Left lung (tissue), 10 donors: ENCODE data around the gene NPTN. TPM values are rescaled to one million over a fixed set of nuclear protein-coding genes. Genes with fewer than 3 reads are reported as not detected.

Source experiments
- ATAC-seq: fragments of 200-7000 bp; cut with Tn5 transposase; one replicate; pipeline ENCODE4 v1.9.1; 2020; ENCODE audit warnings: moderate library complexity
- DNase-seq, 4 donors: peaks; one replicate each; pipeline ENCODE4 v3.0.0-alpha.2; 2013 to 2020
- H3K27ac ChIP-seq, 2 donors: fragments of 200-600 bp; sonication (generic) in 1 of 2; one replicate each; pipeline versions ENCODE4 v1.5.0 to v1.8.0; 2020 to 2021
- H3K27me3 ChIP-seq, 2 donors: fragments of 200-600 bp; sonication (generic) in 1 of 2; one replicate each; pipeline versions ENCODE4 v1.5.0 to v1.8.0; 2020 to 2021
- H3K36me3 ChIP-seq, 2 donors: fragments of 200-600 bp; sonication (generic) in 1 of 2; one replicate each; pipeline versions ENCODE4 v1.5.0 to v1.8.0; 2020 to 2021
- H3K4me1 ChIP-seq, 2 donors: fragments of 200-600 bp; one replicate each; pipeline ENCODE4 v1.8.0; 2021
- H3K4me3 ChIP-seq, 2 donors: fragments of 200-600 bp; sonication (generic) in 1 of 2; one replicate each; pipeline versions ENCODE4 v1.5.0 to v1.8.0; 2020 to 2021; ENCODE audit warnings: mild to moderate bottlenecking in 1 of 2
- H3K9me3 ChIP-seq, 2 donors: fragments of 200-600 bp; sonication (generic) in 1 of 2; one replicate each; pipeline versions ENCODE4 v1.5.0 to v1.8.0; 2020 to 2021
- intact Hi-C, 2 donors: fragments of 100-400 bp; cut with DNase I; formaldehyde crosslinking; loops; one replicate each; pipeline versions ENCODE4 v1.11.2 to v1.14.2; 2022
- polyA plus RNA-seq, 6 donors: library from polyadenylated mRNA; unstranded; fragments of 120-200 nt; gene quantifications; one replicate each; pipeline ENCODE4 v1.2.1, GENCODE V29; 2013; ENCODE audit not compliant: insufficient read length in 6 of 6
- total RNA-seq, 2 donors: library from RNA; stranded (reverse); fragmentation: NEBNext Ultra II Directional; extraction: Animal tissue kit (Norgen Biotek cat#: 25700); gene quantifications; one replicate each; pipeline ENCODE4 v1.2.1, GENCODE V29; 2021
- TF ChIP-seq, protein P1 (sequence below), 2 donors: fragments of 200-600 bp; sonication (generic) in 1 of 2; IDR thresholded peaks; one replicate each; pipeline versions ENCODE4 v1.5.0 to v1.8.0; 2021; ENCODE audit warnings: antibody characterized with exemption in 2 of 2
- donor health status: DM: no; HTN: yes; CAD: no.
- donor health status: DM: no; HTN: no; CAD: no.

The NPTN gene
- total and polyA plus RNA-seq, 8 donors = 111 to 140 (median 123) TPM

DNA sequence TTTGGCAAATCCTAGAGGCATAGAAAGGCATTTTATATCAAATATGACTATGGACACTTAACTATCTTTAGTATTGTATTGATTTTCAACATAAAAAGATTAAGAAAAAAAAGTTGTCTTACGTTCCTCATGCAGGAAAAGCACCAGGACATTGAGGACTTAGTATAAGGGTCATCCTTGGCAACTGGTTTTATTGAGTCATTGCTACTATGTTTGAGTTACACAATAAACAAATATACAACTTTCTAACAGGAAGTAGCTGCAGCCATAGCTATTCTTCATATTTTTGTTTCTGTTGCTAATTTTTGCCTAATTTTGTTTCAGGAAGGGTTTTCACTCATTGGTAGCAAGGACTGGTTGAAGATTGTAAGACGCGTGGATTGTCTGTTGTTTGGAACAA lies 93.0 kb downstream of the NPTN start:
- ATAC-seq (peak; percentile 46), DNase-seq (no peak)
- Histone ChIP-seq H3K36me3 (no peaks in the 10 kb centered on the region), H3K9me3 (no peaks in the 10 kb centered on the region), H3K4me1 (peaks cover 0 to 10% of the 10 kb centered on the region in 2 donors), H3K27ac (peak overlapping the region in 1 of 2 donors; percentile 37), H3K4me3 (no peak overlapping the region), H3K27me3 (no peaks in the 10 kb centered on the region)
- intact Hi-C loops = no loop called here
- TF ChIP-seq, protein P1, sequence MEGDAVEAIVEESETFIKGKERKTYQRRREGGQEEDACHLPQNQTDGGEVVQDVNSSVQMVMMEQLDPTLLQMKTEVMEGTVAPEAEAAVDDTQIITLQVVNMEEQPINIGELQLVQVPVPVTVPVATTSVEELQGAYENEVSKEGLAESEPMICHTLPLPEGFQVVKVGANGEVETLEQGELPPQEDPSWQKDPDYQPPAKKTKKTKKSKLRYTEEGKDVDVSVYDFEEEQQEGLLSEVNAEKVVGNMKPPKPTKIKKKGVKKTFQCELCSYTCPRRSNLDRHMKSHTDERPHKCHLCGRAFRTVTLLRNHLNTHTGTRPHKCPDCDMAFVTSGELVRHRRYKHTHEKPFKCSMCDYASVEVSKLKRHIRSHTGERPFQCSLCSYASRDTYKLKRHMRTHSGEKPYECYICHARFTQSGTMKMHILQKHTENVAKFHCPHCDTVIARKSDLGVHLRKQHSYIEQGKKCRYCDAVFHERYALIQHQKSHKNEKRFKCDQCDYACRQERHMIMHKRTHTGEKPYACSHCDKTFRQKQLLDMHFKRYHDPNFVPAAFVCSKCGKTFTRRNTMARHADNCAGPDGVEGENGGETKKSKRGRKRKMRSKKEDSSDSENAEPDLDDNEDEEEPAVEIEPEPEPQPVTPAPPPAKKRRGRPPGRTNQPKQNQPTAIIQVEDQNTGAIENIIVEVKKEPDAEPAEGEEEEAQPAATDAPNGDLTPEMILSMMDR (IDR thresholded peaks at IDR 0.05) = no peak

DNA sequence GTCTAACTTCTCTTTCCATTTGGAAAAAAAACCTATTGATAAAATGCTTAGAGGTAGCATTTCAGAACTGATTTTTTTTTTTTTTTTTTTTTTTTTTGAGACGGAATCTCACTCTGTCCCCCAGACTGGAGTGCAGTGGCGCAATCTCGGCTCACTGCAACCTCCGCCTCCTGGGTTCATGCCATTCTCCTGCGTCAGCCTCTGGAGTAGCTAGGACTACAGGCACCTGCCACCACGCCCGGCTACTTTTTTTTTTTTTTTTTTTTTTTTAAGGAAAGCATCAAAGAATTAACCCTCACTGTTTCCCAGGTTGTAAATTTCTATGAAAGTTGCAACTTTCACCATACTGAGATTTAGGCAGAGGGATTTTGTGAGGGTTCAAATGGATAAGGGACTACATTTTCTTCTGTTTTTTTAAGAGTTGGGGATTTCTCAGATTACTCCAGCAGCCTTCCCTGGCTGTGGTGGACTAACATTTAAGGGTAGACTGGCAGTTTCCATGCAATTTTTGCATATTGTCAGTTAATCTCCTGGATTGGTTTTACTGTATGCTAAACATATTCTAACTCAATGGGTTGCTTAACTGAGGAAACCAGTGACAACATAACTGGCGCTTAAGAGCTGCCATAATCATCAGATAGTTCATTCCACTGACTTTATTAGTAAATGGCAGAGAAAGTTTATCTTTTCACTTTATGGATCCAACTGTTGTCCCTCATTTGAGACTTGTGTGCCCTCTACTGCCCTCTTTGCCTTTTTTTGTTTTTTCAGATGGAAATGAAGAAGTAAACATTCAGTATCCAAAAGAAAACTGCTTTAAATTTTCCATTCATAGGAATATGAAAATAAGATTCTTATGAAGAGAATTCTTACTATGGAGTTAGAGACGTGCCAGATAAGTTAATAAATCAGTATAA lies 93.7 kb downstream of the NPTN start:
- Histone ChIP-seq H3K9me3 (no peaks in the 10 kb centered on the region), H3K4me1 (peaks cover 0 to 10% of the 10 kb centered on the region in 2 donors), H3K36me3 (no peaks in the 10 kb centered on the region), H3K4me3 (no peak overlapping the region), H3K27me3 (no peaks in the 10 kb centered on the region), H3K27ac (peak overlapping the region; percentile 26 to 37)
- peak; percentile 82 for ATAC-seq
- intact Hi-C loops = no loop called here
- peak in 3 of 4 donors; percentile 5 to 84 (median 75) for DNase-seq
- TF ChIP-seq, protein P1 (IDR thresholded peaks at IDR 0.05) = no peak

DNA sequence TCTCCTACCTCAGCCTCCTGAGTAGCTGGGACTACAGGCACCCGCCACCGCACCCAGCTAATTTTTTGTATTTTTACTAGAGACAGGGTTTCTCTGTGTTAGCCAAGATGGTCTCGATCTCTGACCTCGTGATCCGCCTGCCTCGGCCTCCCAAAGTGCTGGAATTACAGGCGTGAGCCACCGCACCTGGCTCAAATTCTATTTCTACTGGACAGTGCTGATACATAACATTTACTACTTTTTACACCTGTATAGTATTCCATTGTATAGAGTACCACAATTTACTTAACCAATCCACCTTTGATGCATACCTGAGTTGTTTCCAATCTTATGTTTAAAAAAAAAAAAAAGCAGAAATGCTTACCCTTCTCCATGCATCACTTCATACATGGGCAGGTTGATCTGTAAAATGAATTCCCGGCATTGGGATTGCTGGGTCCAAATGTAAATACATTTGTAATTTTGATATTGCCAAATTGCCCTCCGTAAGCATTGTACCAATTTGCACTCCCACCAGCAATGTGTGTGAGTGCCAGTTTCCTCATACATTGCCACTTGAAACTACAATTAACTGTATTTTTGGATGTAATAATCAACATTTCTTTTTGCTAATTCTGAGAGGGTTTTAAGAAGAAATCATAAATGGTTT lies 94.5 kb downstream of the NPTN start:
- Histone ChIP-seq H3K27me3 (no peaks in the 10 kb centered on the region), H3K9me3 (no peaks in the 10 kb centered on the region), H3K4me1 (peaks cover 0 to 10% of the 10 kb centered on the region in 2 donors), H3K4me3 (no peak overlapping the region), H3K36me3 (no peaks in the 10 kb centered on the region), H3K27ac (peak overlapping the region in 1 of 2 donors; percentile 26)
- ATAC-seq = peak; percentile 68
- DNase-seq = no peak
- TF ChIP-seq, protein P1 (IDR thresholded peaks at IDR 0.05) = no peak
- intact Hi-C loops = no loop called here

DNA sequence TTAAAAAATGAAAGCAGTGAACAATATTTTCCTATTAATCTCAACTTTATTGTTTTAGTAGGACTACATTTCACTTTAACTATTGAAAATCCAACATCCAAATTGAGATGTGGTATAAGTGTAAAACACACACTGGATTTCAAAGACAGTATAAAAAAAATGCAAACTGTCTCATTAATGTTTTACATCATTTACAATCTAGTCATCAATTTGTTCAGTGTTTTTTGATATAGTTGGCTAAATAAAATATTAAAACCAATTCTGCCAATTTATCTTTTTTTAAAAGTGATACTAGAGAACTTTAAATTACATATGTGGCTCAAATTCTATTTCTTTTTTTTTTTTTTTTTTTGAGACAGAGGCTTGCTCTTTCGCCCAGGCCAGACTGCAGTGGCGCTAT lies 95.1 kb downstream of the NPTN start:
- Histone ChIP-seq H3K27ac (no peak overlapping the region), H3K9me3 (no peaks in the 10 kb centered on the region), H3K27me3 (no peaks in the 10 kb centered on the region), H3K4me3 (no peak overlapping the region), H3K36me3 (no peaks in the 10 kb centered on the region), H3K4me1 (peaks cover 0 to 10% of the 10 kb centered on the region in 2 donors)
- DNase-seq (no peak), ATAC-seq (no peak)
- TF ChIP-seq, protein P1 (IDR thresholded peaks at IDR 0.05) = no peak
- intact Hi-C loops = no loop called here

DNA sequence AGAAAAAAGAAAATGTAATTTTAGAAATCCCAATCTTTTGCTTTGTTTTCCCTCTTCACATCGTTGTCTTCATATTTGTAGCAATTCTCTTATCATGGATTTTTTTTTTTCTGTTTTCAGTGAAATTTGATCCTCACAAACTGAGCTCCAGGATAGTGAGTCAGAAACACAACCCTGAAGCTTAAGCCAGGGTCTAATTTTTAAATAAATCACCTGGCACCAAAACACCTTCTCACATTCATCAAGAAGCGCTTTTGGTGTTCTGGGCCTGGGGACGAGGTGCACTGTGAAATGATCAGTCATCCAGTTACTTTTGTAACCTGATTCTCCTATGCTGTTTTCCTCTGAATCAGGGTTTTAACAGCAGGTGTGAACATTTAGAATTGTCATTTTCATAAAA lies 102.5 kb downstream of the NPTN start:
- H3K4me1 ChIP-seq = no peaks in the 10 kb centered on the region
- no peaks in the 10 kb centered on the region for H3K27me3 ChIP-seq
- intact Hi-C loops = no loop called here
- TF ChIP-seq, protein P1 (IDR thresholded peaks at IDR 0.05) = no peak
- no peak overlapping the region for H3K4me3 ChIP-seq
- no peaks in the 10 kb centered on the region for H3K9me3 ChIP-seq
- DNase-seq (no peak), ATAC-seq (no peak)
- no peaks in the 10 kb centered on the region for H3K36me3 ChIP-seq
- no peak overlapping the region for H3K27ac ChIP-seq
